ENCODE results near the gene PLOD1.
A peak's percentile ranks its signal among the peaks of the same experiment; 100 is the strongest.
"Not testable (repeated sequence)": the region's sequence is repeated elsewhere in the genome, so short reads cannot be mapped to it uniquely, and the experiment has no call there.

Gene PLOD1

DNA sequence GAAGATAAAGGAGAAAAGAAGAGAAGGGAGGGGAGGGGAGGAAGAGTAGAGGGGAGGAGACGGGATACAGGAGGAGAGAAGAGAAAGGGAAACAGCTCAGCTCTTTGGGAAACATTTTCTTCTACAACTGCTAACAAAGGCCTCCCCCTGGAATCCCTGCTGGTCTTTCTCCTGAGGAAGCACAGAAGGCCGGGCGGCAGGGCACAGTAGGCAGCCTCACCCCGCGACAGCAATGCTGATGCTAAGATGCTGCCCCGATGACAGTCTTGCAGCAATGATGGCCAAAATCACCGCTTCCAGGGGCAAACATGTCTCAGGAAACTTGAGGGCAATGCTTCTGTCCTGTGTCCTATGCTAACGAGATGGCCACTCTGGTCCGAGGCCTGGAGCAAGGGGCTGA lies 13.5 kb upstream of the PLOD1 start:
- Histone ChIP-seq H3K36me3 (replicated peaks) (peaks cover 48% of the 10 kb centered on the region), H3K4me1 (peaks cover 12% of the 10 kb centered on the region), H3K27me3 (ENCODE audit: low read depth) (no peaks in the 10 kb centered on the region), H3K4me3 (no peak overlapping the region), H3K9me3 (no peaks in the 10 kb centered on the region)
- in situ Hi-C loops (cut with MboI; ENCODE audit: low sequenced_read_pairs), result no loop called here
- no peak for DNase-seq (ENCODE audit: low spot score in 2 of 2)

DNA sequence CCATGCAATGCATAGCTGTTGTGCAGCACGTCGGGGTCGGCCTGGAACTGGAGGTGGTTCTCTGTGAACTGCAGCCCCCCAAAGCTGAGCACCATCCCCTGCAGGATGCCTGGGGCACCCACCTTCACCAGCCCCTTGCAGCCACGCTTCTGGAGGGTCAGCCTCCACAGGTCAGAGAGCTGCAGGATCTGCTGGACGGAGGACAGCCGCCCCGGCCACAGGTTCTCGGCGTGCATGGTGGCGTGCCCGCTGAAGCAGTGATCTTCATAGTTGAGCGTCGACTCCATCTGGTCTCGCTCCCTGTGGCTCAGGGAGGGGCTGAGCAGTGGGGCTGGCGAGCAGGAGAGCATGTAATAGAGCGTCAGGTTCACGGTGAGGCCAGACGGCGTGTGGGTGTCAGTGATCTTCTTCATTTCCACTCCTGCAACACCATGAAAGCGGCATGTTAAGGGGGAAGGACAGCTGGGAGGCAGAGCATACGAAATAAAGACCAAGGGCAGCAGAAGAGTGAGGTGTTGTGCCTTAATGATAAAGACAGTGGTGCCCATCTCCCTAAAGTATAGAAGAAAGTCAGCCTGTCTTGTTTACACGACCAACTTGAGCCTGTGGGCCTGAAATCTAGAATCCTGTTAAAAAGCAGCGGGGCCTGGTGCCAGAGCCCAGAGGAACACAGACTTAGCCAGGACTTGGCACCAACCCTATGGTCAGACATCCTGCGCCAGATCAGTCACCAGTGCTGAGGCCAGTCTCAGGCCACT lies 11.3 kb upstream of the PLOD1 start:
- DNase-seq (ENCODE audit: low spot score in 2 of 2), result no peak
- H3K4me3 ChIP-seq, result no peak overlapping the region
- H3K27me3 ChIP-seq (ENCODE audit: low read depth), result no peaks in the 10 kb centered on the region
- H3K36me3 ChIP-seq (replicated peaks), result peaks cover 44% of the 10 kb centered on the region
- in situ Hi-C loops (cut with MboI; ENCODE audit: low sequenced_read_pairs), result no loop called here
- peaks cover 12% of the 10 kb centered on the region for H3K4me1 ChIP-seq
- H3K9me3 ChIP-seq, result no peaks in the 10 kb centered on the region

DNA sequence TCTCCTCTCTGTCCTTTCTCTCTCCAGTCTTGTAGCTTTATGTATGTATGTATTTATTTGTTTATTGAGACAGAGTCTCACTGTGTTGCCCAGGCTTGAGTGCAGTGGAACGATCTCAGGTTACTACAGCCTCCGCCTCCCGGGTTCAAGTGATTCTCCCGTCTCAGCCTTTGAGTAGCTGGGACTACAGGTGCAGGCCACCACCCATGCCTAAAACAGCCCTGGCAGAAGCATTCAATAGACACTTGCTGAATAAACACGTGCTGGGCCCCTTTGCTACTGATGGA lies 10.7 kb upstream of the PLOD1 start:
- no peaks in the 10 kb centered on the region for H3K27me3 ChIP-seq (ENCODE audit: low read depth)
- no peak for DNase-seq (ENCODE audit: low spot score in 2 of 2)
- no peaks in the 10 kb centered on the region for H3K9me3 ChIP-seq
- in situ Hi-C loops (cut with MboI; ENCODE audit: low sequenced_read_pairs), result no loop called here
- peak overlapping the region; percentile 45; the same call in 1 of the 2 replicates for H3K4me3 ChIP-seq
- peaks cover 39% of the 10 kb centered on the region for H3K36me3 ChIP-seq (replicated peaks)
- H3K4me1 ChIP-seq, result peaks cover 12% of the 10 kb centered on the region

DNA sequence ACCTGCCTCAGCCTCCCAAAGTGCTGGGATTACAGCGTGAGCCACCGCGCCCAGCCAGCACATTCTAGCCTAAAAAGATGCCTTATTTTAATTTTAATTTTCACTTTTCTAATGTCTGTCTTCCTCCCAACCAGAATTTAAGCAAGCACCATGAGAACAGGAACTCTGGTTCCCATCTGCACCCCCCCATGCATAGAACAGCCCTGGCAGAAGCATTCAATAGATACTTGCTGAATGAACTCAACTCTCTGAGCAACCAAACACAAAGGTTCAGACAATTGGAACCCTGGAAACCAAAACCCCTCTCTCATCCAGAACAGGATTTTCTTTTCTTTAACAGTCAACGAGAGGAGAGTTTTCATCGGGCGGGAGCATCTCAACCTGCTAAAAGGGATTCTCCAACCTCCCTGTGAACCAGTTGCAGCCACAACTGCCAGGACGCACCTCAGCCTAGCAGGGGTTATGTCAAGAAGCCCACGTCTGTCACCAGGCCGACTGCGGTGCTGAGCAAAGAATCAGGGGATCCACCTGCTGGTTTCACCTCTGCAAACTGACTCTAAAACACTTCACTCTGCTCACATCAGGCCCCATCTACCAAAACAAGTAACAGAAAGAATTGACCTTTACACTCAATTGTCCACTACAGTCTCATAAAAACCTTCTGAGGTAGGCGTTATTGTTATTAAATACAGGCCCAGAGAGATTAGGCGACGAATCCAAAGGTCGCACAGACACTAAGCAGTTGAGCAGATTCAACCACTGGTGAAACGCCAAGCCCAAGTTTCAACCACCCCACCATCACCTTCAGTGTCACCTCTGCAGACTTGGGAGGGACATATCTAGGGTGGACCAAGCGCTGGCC lies 10.0 kb upstream of the PLOD1 start:
- Histone ChIP-seq H3K27me3 (ENCODE audit: low read depth) (no peaks in the 10 kb centered on the region), H3K4me3 (peak overlapping the region; percentile 45), H3K36me3 (replicated peaks) (peaks cover 33% of the 10 kb centered on the region), H3K9me3 (no peaks in the 10 kb centered on the region), H3K4me1 (peaks cover 12% of the 10 kb centered on the region)
- no peak for DNase-seq (ENCODE audit: low spot score in 2 of 2)
- in situ Hi-C loops (cut with MboI; ENCODE audit: low sequenced_read_pairs), result no loop called here

DNA sequence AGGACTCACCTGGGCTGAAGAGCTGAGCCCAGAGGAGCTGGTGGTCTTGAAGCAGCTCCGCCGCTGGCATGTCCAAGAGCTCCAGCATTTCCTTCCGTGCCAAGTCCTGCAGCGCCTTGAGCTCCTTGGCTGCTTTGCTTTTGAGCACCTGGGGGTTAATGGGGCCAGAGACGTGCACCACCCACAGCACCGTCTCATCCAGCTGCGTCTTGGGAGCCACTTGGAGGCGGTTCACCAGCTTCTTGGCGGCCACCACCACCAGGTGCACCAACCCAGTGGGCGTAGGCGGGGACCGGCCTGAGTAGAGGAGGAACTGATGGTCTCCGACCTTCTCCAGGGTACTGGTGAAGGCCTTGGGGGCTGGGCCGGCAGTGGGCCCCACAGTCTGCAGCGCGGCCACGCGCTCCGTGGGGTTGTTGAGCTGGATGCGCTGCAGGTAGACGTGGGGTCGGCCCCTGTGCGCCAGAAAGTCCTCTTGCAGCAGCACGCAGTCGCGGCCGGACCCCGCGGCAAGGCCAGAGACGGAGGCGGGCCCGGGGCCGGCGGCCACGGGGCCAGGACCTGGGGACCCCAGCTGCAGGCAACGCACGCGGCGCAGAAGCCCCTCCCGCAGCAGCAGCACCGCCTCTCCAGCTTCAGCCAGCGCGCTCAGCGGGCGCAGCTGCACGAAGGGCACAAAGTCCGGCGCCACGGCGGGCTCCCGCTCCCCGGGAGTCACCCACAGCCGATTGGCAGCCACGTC lies 9.2 kb upstream of the PLOD1 start:
- H3K27me3 ChIP-seq (ENCODE audit: low read depth); in situ Hi-C loops (cut with MboI; ENCODE audit: low sequenced_read_pairs); DNase-seq (ENCODE audit: low spot score in 2 of 2); H3K9me3 ChIP-seq: not testable (repeated sequence)
- Histone ChIP-seq H3K36me3 (replicated peaks) (peaks cover 25% of the 10 kb centered on the region), H3K4me3 (peak overlapping the region; percentile 45), H3K4me1 (peaks cover 16% of the 10 kb centered on the region)

DNA sequence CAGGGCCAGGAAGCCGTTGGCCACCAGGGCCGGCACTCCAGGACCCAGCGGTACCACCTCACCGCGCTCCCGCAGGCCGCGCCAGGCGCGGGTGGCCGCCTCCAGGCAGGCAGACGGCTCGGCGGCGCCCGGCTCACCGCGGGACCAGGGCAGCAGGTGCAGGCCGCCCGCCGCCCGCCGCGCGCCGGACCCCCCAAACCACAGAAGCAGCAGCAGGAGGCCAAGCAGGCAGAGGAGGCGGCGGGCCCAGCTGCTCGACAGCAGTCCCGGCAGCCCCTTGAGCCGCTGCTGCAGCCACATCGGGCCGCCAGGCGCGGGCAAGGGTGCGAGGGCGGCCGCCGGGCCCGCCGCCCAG lies 8.6 kb upstream of the PLOD1 start:
- Histone ChIP-seq H3K9me3 (no peaks in the 10 kb centered on the region), H3K4me3 (peak overlapping the region; percentile 45), H3K36me3 (replicated peaks) (peaks cover 19% of the 10 kb centered on the region), H3K27me3 (ENCODE audit: low read depth) (no peaks in the 10 kb centered on the region), H3K4me1 (peaks cover 16% of the 10 kb centered on the region)
- in situ Hi-C loops (cut with MboI; ENCODE audit: low sequenced_read_pairs), result no loop called here
- no peak for DNase-seq (ENCODE audit: low spot score in 2 of 2)

DNA sequence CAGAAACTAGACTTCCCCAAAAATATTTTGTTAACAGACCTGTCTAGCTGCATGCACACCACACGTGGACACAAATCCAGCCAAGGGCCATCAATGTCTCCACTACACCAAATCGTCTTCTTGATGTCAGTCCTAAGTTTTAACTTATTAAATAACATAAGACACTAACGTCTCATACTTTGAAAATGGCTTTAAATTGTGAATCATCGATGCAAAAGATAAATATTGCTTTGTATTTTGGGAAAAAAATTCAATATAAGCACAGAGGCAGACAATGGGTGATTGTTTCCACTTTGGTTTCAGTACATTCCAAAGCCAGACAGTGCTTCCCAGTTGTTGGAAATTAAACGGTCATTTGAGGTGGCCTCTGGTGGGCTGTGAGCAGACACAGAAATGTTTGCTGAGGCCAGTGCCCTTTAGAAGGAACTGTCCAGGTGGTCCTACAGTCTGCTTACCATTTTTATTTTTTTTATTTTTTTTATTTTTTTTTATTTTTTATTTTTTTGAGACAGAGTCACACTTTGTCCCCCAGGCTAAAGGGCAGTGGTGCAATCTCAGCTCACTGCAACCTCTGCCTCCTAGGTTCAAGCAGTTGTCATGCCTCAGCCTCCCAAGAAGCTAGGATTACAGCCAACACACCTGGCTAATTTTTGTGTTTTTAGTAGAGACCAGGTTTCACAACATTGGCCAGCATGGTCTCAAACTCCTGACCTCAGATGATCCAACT lies 6.5 kb upstream of the PLOD1 start:
- Histone ChIP-seq H3K27me3 (ENCODE audit: low read depth) (no peaks in the 10 kb centered on the region), H3K36me3 (replicated peaks) (peaks cover 8% of the 10 kb centered on the region), H3K4me3 (no peak overlapping the region), H3K9me3 (no peaks in the 10 kb centered on the region), H3K4me1 (peaks cover 16% of the 10 kb centered on the region)
- no peak for DNase-seq (ENCODE audit: low spot score in 2 of 2)
- in situ Hi-C loops (cut with MboI; ENCODE audit: low sequenced_read_pairs), result no loop called here

DNA sequence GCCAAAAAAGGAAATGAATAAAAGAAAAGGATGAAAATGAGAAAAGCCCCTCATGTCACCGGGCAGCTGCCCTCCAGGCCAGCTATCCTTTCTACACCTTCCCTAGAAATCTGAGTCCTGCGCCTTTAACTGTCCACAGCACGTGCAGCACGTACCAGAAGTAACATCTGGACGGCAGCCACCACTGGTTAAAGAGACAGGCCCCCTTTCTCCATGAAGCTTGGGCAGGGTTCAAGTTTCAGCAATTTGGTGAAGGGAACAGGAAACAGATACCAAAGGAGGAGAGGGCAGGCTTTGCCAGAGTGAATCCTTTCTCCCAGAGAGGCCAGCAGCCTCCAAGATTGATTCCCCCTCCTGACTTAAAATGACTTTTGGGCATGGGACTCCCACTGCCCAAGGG lies 4.7 kb upstream of the PLOD1 start:
- H3K27me3 ChIP-seq (ENCODE audit: low read depth), result no peaks in the 10 kb centered on the region
- H3K4me1 ChIP-seq, result peaks cover 10% of the 10 kb centered on the region
- peak; percentile 11 to 51 for DNase-seq (ENCODE audit: low spot score in 2 of 2)
- H3K36me3 ChIP-seq (replicated peaks), result no peaks in the 10 kb centered on the region
- no peaks in the 10 kb centered on the region for H3K9me3 ChIP-seq
- in situ Hi-C loops (cut with MboI; ENCODE audit: low sequenced_read_pairs), result no loop called here
- no peak overlapping the region for H3K4me3 ChIP-seq

DNA sequence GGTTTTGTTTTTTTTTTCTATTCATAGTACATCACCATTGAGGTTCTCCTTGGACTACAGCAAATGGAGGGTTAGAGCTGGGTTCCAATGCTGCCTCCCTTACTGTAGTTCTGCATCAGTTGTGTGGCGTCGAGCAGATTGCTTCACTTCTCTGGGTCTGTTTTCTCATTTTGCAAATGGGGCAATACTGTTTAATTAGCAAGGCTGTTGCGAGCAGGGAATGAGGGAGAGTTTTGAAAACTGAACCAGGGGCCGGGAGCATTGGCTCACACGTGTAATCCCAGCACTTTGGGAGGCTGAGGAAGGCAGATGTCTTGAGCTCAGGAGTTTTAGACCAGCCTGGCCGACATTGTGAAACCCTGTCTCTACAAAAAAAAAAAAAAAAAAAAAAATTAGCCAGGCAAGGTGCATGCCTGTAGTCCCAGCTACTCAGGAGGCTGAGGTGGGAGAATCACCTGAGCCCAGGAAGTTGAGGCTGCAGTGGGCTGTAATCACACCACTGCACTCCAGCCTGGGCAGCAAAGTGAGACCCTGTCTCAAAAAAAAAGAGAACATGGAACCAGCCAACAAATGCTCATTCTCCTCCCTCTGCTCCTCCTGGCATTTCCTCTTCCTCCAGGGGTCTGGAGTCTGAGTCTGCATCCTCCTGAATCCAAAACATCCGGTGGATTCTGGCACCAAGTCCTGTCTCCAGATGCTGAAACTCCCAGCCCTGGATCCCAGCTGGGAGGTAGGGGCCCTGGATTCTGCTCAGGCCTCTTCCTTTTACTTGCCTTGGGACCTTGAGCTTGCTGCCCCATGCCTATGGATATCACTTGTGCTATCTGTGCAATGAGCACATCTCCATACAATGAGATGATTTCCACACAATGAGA lies 3.7 kb upstream of the PLOD1 start:
- in situ Hi-C loops (cut with MboI; ENCODE audit: low sequenced_read_pairs), result no loop called here
- H3K4me1 ChIP-seq, result peaks cover 10% of the 10 kb centered on the region

DNA sequence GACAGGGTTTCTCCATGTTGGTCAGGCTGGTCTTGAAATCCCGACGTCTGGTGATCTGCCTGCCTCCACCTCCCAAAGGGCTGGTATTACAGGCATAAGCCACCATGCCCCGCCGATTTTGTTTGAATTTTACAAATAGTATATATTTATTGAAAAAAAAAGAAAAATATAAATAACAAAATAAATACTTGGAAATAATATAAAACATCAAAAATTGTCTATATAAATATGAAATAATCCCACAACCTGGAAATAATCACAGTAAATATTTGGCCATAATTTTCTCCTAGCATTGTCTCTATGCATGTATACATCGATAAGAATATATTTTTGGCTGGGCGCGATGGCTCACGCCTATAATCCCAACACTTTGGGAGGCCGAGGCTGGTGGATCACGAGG lies 2.7 kb upstream of the PLOD1 start:
- Histone ChIP-seq H3K27me3 (ENCODE audit: low read depth) (no peaks in the 10 kb centered on the region), H3K9me3 (no peaks in the 10 kb centered on the region), H3K36me3 (replicated peaks) (no peaks in the 10 kb centered on the region), H3K4me1 (peaks cover 10% of the 10 kb centered on the region), H3K4me3 (no peak overlapping the region)
- no peak for DNase-seq (ENCODE audit: low spot score in 2 of 2)
- in situ Hi-C loops (cut with MboI; ENCODE audit: low sequenced_read_pairs), result no loop called here

More for the DNA sequence above, 3.7 kb upstream of the PLOD1 start:
- Histone ChIP-seq H3K9me3 (no peaks in the 10 kb centered on the region), H3K4me3 (no peak overlapping the region), H3K27me3 (ENCODE audit: low read depth) (no peaks in the 10 kb centered on the region), H3K36me3 (replicated peaks) (no peaks in the 10 kb centered on the region)
- DNase-seq (ENCODE audit: low spot score in 2 of 2), result no peak

DNA sequence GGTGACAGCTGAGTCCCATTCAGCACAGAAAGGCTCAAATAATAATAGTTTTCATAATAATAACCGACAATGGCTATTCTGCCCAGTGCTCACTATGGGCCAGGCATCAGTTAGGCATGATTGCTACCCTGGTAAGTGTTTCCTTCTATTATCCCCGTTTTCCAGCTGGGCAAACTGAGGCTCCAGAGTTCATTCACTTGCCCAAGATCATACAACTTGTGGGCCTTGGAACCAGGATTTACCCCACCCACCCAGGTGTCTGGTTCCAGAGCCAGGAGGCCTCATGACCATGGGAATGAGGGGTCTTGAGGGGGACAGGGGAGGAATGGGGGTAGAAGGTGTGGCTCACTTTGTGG lies 518 bp downstream of the PLOD1 start:
- Histone ChIP-seq H3K36me3 (replicated peaks) (peaks cover 4% of the 10 kb centered on the region; the same call in 1 of the 2 replicates), H3K27me3 (ENCODE audit: low read depth) (no peaks in the 10 kb centered on the region), H3K4me3 (peak overlapping the region; percentile 61), H3K4me1 (peaks cover 6% of the 10 kb centered on the region), H3K9me3 (no peaks in the 10 kb centered on the region)
- in situ Hi-C loops (cut with MboI; ENCODE audit: low sequenced_read_pairs), result no loop called here
- DNase-seq (ENCODE audit: low spot score in 2 of 2), result no peak

DNA sequence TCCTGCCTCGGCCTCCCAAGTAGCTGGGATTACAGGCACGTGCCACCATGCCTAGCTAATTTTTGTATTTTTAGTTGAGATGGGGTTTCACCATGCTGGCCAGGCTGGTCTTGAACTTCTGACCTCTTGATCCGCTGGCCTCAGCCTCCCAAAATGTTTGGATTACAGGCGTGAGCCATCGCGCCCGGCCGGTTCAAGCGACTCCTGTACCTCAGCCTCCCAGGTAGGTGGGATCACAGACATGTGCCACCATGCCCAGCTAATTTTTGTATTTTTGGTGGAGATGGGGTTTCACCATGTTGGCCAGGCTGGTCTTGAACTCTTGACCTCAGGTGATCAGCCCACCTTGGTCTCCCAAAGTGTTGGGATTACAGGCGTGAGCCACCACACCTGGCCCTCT lies 1.2 kb downstream of the PLOD1 start:
- H3K36me3 ChIP-seq (replicated peaks); in situ Hi-C loops (cut with MboI; ENCODE audit: low sequenced_read_pairs); H3K27me3 ChIP-seq (ENCODE audit: low read depth); DNase-seq (ENCODE audit: low spot score in 2 of 2); H3K4me3 ChIP-seq; H3K4me1 ChIP-seq; H3K9me3 ChIP-seq: not testable (repeated sequence)
